HL-60/S4 (cell line): ENCODE results near the gene NPAS2.

Experiments
- in situ Hi-C: fragments of 300-500 bp; cut with MboI; formaldehyde crosslinking; loops from 2 replicates; pipeline ENCODE4 v1.14.3; 2022; ENCODE audit warnings: low sequenced_read_pairs

Gene NPAS2, protein sequence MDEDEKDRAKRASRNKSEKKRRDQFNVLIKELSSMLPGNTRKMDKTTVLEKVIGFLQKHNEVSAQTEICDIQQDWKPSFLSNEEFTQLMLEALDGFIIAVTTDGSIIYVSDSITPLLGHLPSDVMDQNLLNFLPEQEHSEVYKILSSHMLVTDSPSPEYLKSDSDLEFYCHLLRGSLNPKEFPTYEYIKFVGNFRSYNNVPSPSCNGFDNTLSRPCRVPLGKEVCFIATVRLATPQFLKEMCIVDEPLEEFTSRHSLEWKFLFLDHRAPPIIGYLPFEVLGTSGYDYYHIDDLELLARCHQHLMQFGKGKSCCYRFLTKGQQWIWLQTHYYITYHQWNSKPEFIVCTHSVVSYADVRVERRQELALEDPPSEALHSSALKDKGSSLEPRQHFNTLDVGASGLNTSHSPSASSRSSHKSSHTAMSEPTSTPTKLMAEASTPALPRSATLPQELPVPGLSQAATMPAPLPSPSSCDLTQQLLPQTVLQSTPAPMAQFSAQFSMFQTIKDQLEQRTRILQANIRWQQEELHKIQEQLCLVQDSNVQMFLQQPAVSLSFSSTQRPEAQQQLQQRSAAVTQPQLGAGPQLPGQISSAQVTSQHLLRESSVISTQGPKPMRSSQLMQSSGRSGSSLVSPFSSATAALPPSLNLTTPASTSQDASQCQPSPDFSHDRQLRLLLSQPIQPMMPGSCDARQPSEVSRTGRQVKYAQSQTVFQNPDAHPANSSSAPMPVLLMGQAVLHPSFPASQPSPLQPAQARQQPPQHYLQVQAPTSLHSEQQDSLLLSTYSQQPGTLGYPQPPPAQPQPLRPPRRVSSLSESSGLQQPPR

DNA sequence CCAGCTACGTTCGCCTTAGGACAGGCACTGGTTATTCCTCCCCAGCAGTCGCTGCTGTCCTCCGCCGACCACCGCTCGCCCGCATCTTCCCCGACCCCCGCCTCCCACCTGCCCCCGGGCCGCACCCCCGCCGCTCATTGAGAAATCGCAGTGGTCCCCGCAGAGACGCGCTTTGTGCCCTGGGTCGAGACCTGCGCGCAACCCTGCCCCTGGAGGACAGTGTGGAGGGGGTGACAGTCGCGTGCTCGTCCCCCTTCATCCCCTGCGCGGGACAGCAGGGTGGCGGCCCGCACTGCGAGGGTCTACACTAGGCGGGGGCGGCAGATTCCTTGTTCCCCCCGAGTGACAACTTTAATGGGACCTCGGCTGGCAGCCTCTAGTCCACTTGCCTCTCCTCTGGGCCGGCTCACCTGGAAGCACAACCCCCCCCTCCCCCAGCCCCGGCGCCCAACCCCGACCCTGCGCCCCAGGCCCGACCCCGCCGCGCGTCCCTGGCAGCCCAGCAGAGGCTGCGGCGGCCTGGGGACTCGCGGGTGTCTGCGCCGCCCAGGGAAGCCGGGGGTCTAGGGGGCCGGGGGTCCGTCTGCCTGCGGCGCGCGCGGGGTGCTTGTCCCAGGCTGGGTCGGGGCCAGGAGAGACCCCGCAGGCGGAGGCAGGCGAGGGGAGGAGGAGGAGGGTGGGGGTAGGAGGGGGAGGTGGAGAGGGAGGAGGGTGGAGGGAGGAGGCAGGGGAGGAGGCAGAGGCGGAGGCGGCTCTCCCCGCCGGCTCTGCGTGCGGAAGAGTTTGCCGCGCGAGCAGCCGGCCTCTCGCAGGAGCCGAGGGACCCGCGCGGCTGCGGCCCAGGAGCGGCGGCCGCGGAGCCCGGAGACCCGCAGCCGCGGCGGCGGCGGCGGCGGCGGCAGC lies at the start of gene NPAS2:
Gene NPAS2 (plus strand): TSS at position 770 of the 903 bp plus-strand sequence. CDS start 84,616 bp downstream, outside the sequence.
- in situ Hi-C loops, result no loop called here

DNA sequence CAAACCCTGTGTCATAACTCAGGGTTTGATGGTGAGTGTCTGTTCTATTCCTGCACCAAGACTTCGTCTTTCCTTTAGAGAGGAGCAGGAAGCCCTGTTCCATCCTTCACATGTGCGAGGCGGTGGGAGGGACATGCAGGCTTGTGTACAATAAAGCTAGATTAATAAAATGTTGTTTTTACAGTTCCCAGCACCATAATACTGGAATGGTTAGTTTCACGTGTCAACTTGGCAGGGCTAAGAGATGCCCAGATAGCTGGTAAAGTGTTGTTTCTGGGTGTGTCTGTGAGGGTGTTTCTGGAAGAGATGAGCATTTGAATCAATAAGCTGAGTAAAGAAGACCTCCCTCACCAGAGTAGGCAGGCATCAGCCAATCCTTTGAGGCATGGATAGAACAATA lies 48.8 kb upstream of the NPAS2 start:
- in situ Hi-C loops, result no loop called here

DNA sequence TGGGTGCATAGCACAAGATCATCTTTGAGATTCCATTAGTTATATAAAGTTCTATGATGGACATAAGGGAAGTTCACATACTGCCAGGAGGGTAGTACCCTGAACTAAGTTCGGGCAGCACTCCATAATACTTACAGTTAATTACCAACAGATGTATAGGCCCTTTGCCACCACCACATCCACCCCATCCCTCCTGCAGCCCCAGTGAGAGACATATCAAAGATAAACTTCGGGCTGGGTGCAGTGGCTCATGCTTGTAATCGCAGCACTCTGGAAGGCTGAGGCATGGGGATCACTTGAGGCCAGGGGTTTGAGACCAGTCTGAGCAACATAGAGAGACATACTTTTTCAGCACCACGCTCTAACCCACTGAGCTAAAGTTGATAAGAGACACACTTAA lies 46.4 kb upstream of the NPAS2 start:
- in situ Hi-C loops, result no loop called here

DNA sequence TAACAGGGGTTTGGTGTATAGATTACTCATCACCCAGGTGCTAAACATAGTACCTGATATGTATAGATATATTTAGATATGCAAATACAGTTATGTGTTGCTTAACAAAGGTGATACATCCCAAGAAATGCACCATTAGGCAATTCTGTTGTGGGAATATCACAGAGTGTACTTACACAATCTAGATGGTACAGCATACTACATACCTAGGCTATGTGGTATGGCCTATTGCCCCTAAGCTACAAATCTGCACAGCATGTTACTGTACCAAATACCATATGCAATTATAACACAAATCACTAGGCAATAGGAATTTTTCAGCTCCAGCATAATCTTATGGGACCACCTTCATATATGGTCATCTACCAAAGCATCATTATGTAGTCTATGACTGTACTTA lies 43.5 kb upstream of the NPAS2 start:
- in situ Hi-C loops, result no loop called here

DNA sequence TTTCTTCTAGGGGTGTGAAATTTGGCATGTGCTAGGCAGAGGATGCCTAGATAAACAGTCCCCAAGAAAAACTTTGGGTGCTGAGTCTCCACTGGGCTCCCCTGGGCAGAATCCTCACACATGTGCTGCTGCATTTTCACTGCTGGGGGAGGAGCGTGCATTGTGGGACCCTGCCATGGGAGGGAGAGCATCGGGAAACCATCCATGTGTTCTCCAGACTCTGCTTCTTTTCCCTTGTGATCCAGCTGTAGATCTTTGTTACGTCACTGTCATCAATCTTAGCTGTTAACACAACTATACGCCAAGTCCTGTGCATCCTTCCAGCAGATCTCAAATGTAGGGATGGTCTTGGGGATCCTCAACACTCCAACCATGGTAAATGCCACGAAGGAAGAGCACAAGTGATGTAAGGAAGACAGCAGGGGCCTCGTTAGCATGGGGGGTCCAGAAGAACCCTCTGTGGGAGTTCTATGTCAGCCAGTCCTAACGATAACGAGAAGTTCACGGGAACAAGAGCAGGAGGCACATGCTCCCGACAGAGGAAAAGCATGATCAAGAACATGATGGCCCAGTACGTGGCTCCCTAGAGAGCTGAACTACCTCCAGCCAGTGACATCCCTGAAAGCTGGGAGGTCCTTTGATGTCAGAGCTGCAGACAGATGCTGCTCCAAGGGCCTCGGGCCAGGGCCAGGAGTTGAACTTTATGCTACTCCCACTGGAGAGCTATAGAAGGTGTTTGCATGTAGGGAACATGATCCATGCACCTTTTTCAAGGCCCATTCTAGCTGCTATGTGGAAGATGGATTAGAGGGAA lies 41.1 kb upstream of the NPAS2 start:
- in situ Hi-C loops, result no loop called here

DNA sequence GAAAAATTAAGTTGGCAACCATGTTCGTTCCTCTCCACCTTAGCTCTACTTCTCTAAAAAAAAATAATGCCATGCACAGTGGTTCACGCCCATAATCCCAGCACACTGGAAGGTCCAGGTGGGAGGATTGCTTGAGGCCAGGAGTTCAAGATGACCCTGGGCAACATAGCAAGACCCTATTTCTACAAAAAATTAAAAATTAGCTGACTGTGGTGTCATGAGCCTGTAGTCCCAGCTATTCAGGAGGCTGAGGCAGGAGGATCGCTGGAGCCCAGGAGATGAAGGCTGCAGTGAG lies 40.1 kb upstream of the NPAS2 start:
- in situ Hi-C loops, result no loop called here

DNA sequence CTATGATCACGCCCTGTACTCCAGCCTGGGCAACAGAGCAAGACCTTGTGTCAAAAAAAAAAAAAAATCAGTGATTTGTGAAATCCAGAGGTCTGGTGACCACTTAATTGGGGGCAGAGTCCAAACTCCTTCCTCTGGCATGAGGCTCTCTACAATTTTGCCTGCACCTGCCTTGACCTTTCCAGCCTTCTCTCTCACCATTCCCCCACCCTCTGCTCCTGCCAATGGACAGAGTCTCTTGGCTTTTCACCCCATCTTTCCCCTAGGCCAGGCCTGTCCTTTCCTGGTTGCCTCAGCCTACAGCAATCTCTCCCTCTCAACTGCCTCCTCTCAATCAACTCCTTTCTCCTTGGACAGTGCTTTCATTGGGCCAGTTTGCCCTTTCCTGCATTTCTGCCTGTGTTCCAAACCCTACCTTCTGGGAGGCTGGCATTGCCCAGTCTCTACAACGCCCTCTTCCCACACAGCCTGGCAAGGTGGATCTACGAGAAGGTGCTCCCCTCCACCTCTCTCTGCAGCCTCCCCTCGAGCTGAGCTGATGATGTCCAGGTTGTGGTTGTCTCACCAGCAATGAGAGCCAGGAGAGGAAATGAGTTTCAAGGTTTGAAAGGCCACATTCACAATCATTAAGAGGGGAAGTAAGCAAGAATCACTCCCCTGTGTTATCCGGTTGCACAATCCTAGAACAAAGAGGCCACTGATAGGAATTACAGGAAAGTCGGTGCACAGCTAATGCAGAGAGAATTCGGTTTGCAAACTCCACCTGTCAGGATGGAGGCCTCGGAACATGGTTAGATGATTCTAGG lies 39.5 kb upstream of the NPAS2 start:
- in situ Hi-C loops, result no loop called here

DNA sequence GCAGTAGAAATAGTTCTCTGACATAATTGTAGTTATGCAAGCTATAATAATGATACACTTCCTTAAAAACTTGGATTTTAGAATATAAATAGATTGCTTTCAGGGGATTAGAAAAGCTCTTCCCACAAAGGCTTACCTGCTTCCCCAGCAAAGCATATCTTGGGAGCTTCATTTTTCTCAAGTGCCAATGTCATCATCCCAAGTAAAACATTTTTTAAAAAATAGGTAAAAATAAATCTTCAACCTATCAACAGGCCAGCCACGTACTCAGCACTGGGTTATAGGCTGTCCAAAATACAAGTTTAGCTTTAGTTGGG lies 39.0 kb upstream of the NPAS2 start:
- in situ Hi-C loops, result no loop called here

DNA sequence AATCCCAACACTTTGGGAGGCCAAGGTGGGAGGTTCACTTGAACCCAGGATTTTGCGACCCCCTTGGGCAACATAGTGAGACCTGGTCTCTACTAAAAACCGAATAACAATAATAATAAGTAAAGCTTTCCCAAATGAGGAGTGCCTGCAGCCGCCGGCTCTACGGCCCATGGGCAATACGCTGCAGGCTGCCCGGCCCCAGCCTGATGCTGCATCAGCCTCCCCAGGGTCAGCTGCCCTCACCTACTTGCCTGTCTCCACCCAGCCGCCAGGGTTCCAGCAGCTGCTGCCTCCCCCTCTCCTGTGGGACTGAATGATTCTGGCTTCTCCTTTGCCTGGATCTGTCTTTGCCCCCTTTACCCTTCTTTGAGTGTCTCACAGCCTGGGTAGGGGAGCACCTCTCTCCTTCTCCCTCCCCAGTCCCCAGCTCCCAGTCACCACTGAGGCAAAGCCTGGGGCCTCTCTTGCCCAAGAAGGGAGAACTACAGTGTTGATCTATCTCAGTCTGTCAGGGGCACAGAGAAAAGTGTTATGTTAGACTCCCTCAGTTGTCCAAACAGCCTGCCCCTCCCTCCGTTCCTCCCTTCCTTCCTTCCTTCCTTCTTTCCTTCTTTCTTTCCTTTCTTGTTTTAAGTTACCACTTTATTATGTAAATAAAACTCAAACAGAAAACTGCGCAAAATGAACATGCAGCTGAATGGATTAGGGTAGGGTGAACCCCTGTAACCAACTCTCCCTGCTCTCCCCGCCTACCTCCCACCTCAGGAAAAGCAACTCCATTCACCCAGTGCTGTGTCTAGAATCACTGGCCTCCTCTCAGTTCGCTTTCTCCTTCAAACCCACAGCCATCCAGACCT lies 38.2 kb upstream of the NPAS2 start:
- in situ Hi-C loops, result no loop called here

DNA sequence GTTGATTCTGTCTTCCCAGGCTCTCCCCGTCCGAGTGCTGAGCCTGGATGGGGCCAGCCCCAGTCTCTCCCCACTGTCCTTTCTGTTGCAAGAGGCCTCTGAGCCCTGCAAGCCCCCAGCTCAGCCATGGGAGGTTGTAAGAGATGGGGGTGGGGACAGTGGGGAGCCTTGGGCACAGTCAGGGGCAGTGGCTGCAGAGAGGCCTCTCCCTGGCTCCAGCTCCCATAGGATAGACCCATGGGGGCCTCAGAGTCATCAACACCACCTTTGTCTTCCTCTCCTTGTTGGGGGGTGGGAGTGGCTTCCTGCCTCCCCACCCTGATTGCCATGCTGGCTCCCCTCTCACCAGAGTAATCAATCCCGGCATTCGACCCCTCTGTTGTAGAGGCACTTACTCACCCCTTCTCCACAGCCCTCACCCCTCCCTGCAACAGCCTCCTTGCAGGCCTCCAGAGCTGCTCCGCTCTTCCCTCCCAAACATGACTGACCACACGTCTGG lies 37.5 kb upstream of the NPAS2 start:
- in situ Hi-C loops, result no loop called here

DNA sequence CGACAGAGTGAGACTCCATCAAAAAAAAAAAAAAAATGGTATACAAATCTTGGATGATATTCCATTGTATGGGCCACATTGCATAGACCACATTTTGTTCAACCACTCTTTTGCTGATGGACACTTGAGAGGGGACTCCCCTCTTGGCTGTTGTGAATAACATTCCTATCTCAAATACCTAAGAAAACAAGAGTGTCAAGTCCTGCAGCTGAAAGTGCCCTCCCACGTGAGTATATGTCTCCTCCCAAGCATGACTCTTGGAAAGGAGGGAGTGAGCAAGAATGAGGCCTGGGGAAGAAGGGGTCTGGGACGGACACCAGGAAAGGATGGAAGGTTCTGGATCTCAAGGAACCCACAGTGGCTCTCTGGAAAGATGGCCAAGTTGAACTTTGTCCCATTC lies 36.0 kb upstream of the NPAS2 start:
- in situ Hi-C loops, result no loop called here

DNA sequence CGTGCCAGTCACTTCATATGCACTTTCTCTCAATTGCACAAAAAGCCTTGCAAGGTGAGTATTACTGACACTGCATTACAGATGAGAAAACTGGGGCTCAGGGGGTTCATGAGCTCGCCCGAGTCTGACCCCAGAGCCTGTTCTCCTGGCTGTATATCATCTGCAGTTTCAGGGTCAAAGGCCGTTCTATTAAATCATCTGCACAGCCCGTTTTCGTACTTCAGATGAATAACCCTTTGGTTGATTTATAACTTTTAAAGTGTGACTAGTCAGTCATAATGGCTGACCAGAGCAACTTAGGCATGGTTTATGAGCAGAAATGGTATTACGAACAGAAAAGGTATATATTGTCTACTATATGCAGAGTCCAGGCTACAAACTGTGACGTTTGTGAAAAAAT lies 35.3 kb upstream of the NPAS2 start:
- in situ Hi-C loops, result no loop called here

DNA sequence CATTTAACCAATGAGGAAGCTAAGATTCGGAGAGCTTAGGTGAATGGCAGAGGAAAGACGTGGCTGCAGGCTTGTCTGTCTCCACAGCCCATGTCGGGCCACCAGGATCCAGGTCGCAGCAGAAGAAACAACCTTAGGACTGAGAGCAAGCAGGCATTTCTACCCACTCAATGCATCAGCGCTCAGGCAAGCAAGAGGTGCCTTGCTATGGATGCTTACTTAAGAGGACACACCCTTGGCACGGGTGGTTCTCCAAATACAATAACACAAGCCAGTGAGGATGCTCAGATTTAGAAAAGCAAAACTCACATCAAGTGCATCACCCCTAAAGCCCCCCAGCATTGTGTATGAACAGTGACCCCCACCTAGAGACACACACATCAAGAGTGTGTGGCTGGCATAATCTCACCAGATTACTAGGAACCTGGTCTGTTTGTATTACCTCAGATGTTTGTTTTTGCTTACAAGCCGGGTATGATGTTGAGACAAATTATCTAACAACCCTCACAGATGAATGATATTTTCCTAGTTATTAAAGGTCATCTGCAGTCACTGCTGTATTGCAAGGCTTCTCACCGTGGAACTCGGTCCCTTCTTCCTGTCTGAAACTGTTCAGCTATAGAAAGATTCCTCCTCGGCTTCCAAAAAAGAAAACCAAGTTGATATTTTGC lies 34.2 kb upstream of the NPAS2 start:
- in situ Hi-C loops, result no loop called here

DNA sequence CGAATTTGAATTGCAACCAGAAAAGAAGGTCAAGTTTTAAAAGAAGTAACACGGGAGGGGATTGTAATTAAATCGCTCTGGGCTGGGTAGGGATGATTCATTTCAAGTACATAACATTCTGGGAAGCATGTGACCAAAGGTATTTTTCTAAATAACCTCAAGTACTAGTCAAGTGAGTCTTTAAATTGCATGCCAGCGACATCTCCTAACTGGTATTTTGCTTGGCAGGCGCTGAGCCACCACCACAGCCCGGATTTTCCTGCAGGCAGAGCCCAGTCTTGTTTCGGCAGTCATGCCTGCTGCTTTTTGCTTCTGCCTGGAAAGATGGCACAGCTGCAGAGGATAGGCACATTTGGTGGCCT lies 33.7 kb upstream of the NPAS2 start:
- in situ Hi-C loops, result no loop called here

DNA sequence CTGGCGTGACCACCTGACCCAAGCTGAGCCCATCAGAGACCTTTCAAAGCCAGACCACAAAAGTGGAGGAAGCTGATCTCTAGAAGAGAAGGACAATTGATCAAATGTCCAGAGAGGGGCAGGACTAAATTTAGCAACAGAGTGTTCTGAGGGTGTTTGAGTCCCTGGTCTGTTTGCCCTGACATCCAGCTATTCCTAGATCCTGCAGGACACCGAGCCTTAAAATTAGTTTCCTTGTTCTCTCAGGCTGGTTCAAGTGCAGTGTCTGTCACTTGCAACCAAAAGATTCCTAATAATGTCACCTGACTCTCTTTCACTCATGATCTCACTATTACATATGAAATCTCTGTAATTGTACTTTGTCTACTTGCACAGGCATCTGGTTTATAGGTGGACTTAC lies 33.0 kb upstream of the NPAS2 start:
- in situ Hi-C loops, result no loop called here

DNA sequence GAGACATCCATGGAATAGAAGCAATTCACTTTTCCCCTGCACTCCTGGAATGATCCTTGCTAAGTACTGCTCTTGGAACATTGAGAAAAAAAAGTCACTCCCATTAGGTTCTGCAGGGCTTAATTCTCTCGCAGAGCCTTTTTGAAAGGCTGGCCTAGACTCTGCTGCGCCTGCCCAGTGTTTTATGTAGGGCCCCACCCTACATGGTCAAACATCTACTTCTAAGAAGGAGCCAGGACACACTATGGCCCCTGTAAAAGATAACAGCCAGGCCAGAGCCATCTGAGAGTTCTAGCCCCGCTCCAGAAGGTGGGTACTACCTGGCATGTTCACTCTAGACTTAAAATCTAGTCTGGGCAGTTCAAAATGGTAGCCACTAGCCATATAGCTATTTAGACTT lies 30.6 kb upstream of the NPAS2 start:
- in situ Hi-C loops, result no loop called here

DNA sequence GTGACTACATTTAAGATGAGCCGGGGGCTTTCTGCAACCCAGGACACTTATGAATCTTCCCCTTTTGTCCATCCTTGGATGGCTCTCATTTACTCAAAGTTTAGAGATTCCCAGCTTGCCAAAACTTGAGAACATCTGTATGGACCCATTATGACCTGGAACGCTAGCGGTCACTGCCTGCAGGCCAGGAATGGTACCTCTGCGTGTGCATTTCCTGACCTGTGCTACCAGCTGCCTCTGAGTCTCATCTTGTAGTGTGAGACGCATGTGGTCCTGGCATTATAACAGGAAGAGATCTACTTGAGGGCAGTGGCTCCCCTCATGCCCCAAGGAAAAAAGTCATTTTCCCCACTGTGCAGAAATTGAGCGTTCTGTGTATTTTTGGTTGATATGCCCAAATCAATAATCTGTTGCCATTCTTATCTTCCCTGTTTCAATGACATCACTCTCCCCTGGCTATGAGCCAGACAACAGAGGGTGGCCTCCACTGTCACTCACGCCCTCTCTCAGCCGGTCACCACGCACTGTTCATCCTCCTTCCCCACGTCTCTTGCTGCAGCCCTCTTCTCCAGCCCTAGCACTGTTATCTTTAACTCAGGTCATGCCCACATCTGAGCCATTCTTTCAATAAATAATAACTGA lies 28.5 kb upstream of the NPAS2 start:
- in situ Hi-C loops, result no loop called here

DNA sequence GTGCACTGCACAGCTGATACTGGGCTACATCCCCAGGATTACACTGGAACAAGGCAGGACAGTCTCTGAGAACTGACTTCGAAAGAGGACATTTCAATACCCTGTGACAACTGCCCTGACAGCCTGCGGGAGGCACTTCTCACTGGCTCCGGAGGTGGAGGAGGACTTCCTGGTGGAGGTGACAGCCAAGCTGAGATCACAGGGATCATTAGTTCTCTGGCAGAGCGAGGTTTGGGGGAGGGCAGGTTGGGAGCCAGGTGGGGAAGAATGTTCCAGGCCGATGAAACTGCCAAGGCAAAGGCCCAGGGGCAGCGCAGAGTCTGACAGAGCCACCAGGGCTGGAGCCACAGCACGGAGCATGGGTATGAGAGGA lies 28.0 kb upstream of the NPAS2 start:
- in situ Hi-C loops, result no loop called here
